ENCODE results near the gene TP53RK. TPM values are rescaled to one million over a fixed set of nuclear protein-coding genes. Genes with fewer than 3 reads are reported as not detected.
A peak's percentile ranks its signal among the peaks of the same experiment; 100 is the strongest.

Gene TP53RK
- polyA plus RNA-seq, 3 donors from 2014 or later = 17.5 to 23.9 (median 18.4) TPM

DNA sequence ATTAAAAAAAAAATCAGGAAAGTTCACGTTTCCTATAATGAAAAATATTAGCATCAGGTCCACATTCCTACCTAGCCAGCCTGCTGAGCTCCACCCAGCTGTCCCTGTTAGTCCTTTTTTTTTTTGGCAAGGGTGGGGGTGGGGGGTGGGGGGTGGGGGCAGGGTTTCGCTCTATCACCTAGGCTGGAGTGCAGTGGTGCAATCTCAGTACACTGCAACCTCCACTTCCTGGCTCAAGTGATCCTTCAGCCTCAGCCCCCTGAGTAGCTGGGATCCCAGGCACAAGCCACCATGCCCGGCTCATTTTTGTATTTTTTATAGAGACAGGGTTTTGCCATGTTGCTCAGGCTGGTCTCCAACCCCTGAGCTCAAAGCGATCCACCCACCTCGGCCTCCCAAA lies 12.7 kb upstream of the TP53RK start:
- no peak overlapping the region for H3K4me3 Mint-ChIP-seq
- H3K36me3 Mint-ChIP-seq = no peaks in the 10 kb centered on the region
- no peak overlapping the region for H3K27ac Mint-ChIP-seq
- no peaks in the 10 kb centered on the region for H3K4me1 Mint-ChIP-seq
- peaks cover 2 to 13% (median 12%) of the 10 kb centered on the region in 3 donors for H3K27me3 Mint-ChIP-seq (ENCODE audit: low read depth in 3 of 3)
- no peak for DNase-seq
- H3K9me3 Mint-ChIP-seq = peaks cover 0 to 3% (median 0%) of the 10 kb centered on the region in 6 donors

DNA sequence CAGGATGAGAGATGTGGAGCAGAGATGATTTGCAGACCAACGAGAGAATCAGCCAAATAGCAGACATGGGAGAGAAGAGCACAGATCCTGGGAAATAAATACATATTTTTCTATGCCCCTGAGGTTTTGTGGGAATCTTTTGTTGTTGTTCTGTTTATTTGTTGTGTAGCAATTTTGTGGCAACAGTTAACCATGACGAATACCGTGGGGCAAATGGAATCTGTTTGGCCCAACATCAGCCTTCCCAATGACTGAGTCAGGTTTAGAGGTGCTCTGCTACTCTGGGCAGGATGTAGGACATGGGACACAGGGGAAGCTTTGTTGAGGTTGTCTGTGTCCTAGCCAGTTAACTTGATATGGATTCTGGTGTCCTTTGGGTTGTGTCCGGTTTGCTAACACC lies 12.3 kb upstream of the TP53RK start:
- Mint-ChIP-seq H3K4me1 (no peaks in the 10 kb centered on the region), H3K4me3 (no peak overlapping the region), H3K27ac (no peak overlapping the region), H3K27me3 (ENCODE audit: low read depth in 3 of 3) (peaks cover 2 to 13% (median 10%) of the 10 kb centered on the region in 3 donors), H3K9me3 (peaks cover 0 to 3% (median 0%) of the 10 kb centered on the region in 6 donors), H3K36me3 (no peaks in the 10 kb centered on the region)
- DNase-seq = no peak

DNA sequence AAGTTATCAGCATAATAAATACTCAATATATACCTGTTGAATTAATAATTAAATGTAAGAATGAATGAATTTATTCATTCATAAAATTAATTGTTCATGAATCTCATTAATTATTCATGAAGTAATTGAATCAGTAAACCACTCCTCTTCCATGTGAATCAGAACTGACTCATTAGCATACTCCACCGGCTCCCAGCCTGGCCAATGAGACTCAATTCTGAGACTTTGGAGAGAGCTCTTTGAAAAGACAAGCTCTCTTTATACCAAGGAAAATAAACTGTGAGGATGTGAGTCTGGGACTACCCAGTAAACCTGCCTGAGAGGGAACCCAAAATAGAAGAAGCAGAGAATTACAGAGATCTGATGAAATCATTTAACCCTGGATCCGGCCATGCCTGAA lies 11.8 kb upstream of the TP53RK start:
- Mint-ChIP-seq H3K27me3 (ENCODE audit: low read depth in 3 of 3) (peaks cover 2 to 13% (median 8%) of the 10 kb centered on the region in 3 donors), H3K36me3 (no peaks in the 10 kb centered on the region), H3K4me3 (no peak overlapping the region), H3K9me3 (no peaks in the 10 kb centered on the region), H3K4me1 (no peaks in the 10 kb centered on the region), H3K27ac (no peak overlapping the region)
- DNase-seq = no peak

GRCh38 chr20:46700481-46700880 lies 11.2 kb upstream of the TP53RK start:
- H3K36me3 Mint-ChIP-seq = no peaks in the 10 kb centered on the region
- no peaks in the 10 kb centered on the region for H3K4me1 Mint-ChIP-seq
- no peak overlapping the region for H3K27ac Mint-ChIP-seq
- no peaks in the 10 kb centered on the region for H3K9me3 Mint-ChIP-seq
- no peak for DNase-seq
- H3K4me3 Mint-ChIP-seq = no peak overlapping the region
- H3K27me3 Mint-ChIP-seq (ENCODE audit: low read depth in 3 of 3) = peaks cover 2 to 13% (median 8%) of the 10 kb centered on the region in 3 donors

GRCh38 chr20:46699651-46700359 lies 10.6 kb upstream of the TP53RK start:
- peaks cover 2 to 9% (median 8%) of the 10 kb centered on the region in 3 donors for H3K27me3 Mint-ChIP-seq (ENCODE audit: low read depth in 3 of 3)
- H3K9me3 Mint-ChIP-seq = no peaks in the 10 kb centered on the region
- H3K27ac Mint-ChIP-seq = no peak overlapping the region
- DNase-seq = no peak
- no peak overlapping the region for H3K4me3 Mint-ChIP-seq
- no peaks in the 10 kb centered on the region for H3K36me3 Mint-ChIP-seq
- no peaks in the 10 kb centered on the region for H3K4me1 Mint-ChIP-seq

GRCh38 chr20:46698788-46699187 lies 9.5 kb upstream of the TP53RK start:
- Mint-ChIP-seq H3K4me1 (no peaks in the 10 kb centered on the region), H3K9me3 (no peaks in the 10 kb centered on the region), H3K27me3 (ENCODE audit: low read depth in 3 of 3) (peaks cover 2 to 9% (median 6%) of the 10 kb centered on the region in 3 donors), H3K27ac (no peak overlapping the region), H3K36me3 (no peaks in the 10 kb centered on the region), H3K4me3 (no peak overlapping the region)
- no peak for DNase-seq

- Mint-ChIP-seq H3K4me1 (no peaks in the 10 kb centered on the region), H3K4me3 (no peak overlapping the region), H3K27ac (no peak overlapping the region), H3K27me3 (ENCODE audit: low read depth in 3 of 3) (peaks cover 2 to 7% (median 6%) of the 10 kb centered on the region in 3 donors), H3K36me3 (no peaks in the 10 kb centered on the region), H3K9me3 (no peaks in the 10 kb centered on the region)
- DNase-seq = no peak
Measured at GRCh38 chr20:46696791-46697279, 7.6 kb upstream of the TP53RK start.

GRCh38 chr20:46695892-46696291 lies 6.6 kb upstream of the TP53RK start:
- Mint-ChIP-seq H3K27ac (no peak overlapping the region), H3K36me3 (no peaks in the 10 kb centered on the region), H3K9me3 (no peaks in the 10 kb centered on the region), H3K4me1 (peaks cover 0 to 2% of the 10 kb centered on the region in 2 donors), H3K4me3 (no peak overlapping the region), H3K27me3 (ENCODE audit: low read depth in 3 of 3) (peaks cover 2 to 7% (median 6%) of the 10 kb centered on the region in 3 donors)
- no peak for DNase-seq

DNA sequence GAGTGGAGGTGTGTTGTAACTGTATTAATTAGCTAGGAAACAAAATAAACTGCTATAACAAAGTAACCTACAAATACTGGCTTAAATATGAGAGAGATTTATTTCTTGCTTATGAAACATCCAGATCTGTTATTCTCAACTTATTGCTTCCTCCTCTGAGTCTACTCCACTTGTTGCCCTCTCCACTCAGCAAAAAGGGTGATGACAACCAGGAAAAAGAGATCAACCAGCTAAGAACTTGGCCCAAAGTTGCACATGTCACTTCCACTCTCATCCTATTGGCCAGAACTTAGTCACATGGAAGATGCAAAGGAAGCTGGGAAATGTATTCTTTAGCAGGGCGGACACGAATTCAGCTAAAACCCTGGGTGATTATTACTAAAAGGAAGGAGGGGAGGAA lies 5.2 kb upstream of the TP53RK start:
- peaks cover 0 to 3% (median 2%) of the 10 kb centered on the region in 3 donors for H3K27me3 Mint-ChIP-seq (ENCODE audit: low read depth in 3 of 3)
- no peaks in the 10 kb centered on the region for H3K9me3 Mint-ChIP-seq
- no peak overlapping the region for H3K4me3 Mint-ChIP-seq
- DNase-seq = peak in 1 of 3 donors; percentile 10
- H3K27ac Mint-ChIP-seq = peak overlapping the region in 1 of 6 donors; percentile 41
- H3K4me1 Mint-ChIP-seq = peaks cover 7 to 14% of the 10 kb centered on the region in 2 donors
- no peaks in the 10 kb centered on the region for H3K36me3 Mint-ChIP-seq

DNA sequence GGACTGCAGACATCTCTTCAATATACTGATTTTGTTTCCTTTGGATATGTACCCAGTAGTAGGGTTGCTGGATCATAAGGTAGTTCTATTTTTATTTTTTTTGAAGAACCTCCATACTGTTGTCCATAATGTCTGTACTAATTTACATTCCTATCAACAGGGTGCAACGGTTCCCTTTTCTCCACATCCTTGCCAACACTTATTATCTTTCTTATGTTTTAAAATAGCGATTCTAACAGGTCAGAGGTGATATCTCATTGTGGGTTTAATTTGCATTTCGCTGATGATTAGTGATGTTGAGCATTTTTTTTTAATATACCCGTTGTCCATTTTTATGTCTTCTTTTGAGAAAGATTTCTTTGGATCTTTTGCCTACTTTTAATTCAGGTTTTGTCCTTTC lies 2.0 kb upstream of the TP53RK start:
- H3K36me3 Mint-ChIP-seq = peaks cover 0 to 2% (median 0%) of the 10 kb centered on the region in 3 donors
- no peak for DNase-seq
- peaks cover 0 to 3% (median 2%) of the 10 kb centered on the region in 3 donors for H3K27me3 Mint-ChIP-seq (ENCODE audit: low read depth in 3 of 3)
- H3K9me3 Mint-ChIP-seq = no peaks in the 10 kb centered on the region
- H3K27ac Mint-ChIP-seq = peak overlapping the region in 2 of 6 donors; percentile 10 to 14
- H3K4me1 Mint-ChIP-seq = peaks cover 35 to 43% of the 10 kb centered on the region in 2 donors
- peak overlapping the region in 1 of 5 donors; percentile 41 for H3K4me3 Mint-ChIP-seq

DNA sequence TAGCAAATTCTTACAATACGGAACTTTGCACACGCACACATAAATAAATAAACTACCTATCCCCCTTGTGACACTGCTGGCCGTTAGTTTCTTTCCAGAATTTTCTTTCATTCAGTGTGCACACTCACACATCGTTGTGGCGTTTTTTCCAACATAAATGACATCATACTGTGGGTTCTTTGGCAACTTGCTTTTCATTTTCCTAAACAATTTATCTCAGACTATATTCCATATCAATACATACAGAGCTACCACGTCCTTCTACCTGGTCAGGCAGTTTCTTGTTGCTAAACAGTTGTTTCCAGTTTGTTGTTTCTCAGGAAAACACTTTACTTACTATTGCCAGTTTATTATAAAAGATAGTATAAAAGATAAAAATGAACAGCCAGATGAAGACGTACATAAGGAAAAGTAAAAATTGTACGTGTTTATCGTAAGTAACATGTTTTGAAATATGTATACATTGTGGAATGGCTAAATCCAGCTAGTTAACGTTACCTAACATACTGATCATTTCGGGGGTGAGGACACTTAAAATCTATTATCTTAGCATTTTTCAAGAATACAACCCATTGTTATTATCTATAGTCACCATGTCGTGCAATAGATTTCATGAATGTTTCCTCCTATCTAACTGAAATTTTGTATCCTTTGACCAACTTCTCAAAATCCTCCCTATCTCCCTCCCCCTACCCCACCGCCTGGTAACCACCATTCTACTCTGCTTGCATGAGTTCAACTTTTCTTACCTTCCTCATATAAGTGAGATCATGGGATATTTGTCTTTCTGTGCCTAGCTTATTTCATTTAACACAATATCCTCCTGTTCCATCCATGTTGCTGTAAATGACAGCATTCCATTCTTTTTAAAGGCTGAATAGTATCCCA lies 1.2 kb upstream of the TP53RK start:
- peaks cover 0 to 7% (median 0%) of the 10 kb centered on the region in 3 donors for H3K36me3 Mint-ChIP-seq
- peaks cover 0 to 3% (median 2%) of the 10 kb centered on the region in 3 donors for H3K27me3 Mint-ChIP-seq (ENCODE audit: low read depth in 3 of 3)
- H3K4me3 Mint-ChIP-seq = peak overlapping the region; percentile 68 to 98 (median 95)
- H3K9me3 Mint-ChIP-seq = no peaks in the 10 kb centered on the region
- no peak for DNase-seq
- peak overlapping the region; percentile 73 to 97 (median 94) for H3K27ac Mint-ChIP-seq
- peaks cover 40 to 50% of the 10 kb centered on the region in 2 donors for H3K4me1 Mint-ChIP-seq

DNA sequence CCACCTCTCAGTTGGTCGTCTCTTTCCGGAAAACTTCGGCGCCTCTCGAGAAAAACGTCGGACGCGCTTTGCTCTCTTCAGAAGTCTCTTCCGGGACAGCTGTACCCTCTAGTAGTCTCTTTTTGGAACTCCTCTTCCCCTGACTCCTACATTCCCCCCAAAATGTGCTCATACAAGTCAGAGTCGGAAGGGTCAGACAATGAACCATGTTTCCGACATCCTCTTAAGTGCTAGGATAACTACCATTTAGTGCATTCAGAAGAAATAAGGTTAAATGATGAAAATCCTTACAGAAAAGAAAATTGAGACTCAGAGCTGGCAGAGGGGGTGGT lies 476 bp upstream of the TP53RK start:
- Mint-ChIP-seq H3K4me3 (peak overlapping the region; percentile 94 to 98 (median 96)), H3K27ac (peak overlapping the region; percentile 93 to 97 (median 96)), H3K36me3 (peaks cover 0 to 12% (median 4%) of the 10 kb centered on the region in 3 donors), H3K9me3 (no peaks in the 10 kb centered on the region), H3K27me3 (ENCODE audit: low read depth in 3 of 3) (peaks cover 0 to 3% (median 2%) of the 10 kb centered on the region in 3 donors), H3K4me1 (peaks cover 44 to 58% of the 10 kb centered on the region in 2 donors)
- DNase-seq = no peak

- H3K4me1 Mint-ChIP-seq = peaks cover 52 to 71% of the 10 kb centered on the region in 2 donors
- peaks cover 0 to 2% (median 0%) of the 10 kb centered on the region in 6 donors for H3K9me3 Mint-ChIP-seq
- H3K36me3 Mint-ChIP-seq = peaks cover 0 to 18% (median 12%) of the 10 kb centered on the region in 3 donors
- no peak for DNase-seq
- H3K27me3 Mint-ChIP-seq (ENCODE audit: low read depth in 3 of 3) = peaks cover 0 to 3% (median 2%) of the 10 kb centered on the region in 3 donors
- H3K4me3 Mint-ChIP-seq = peak overlapping the region; percentile 94 to 98 (median 96)
- H3K27ac Mint-ChIP-seq = peak overlapping the region; percentile 89 to 96 (median 92)
Measured at GRCh38 chr20:46688151-46689081, 828 bp downstream of the TP53RK start.
